GM21381 (cell line): ENCODE data around the gene SNRPD3.
A peak's percentile ranks its signal among the peaks of the same experiment; 100 is the strongest.
"Not testable (repeated sequence)": the region's sequence is repeated elsewhere in the genome, so short reads cannot be mapped to it uniquely, and the experiment has no call there.

Experiments
- ATAC-seq: cut with Tn5 transposase; IDR thresholded peaks from one replicate; pipeline ENCODE4 v1.9.1; 2021; ENCODE audit warnings: mild to moderate bottlenecking, moderate library complexity; ENCODE audit not compliant: unreplicated experiment

The SNRPD3 gene

GRCh38 chr22:24530968-24531367 is 24.8 kb upstream of the SNRPD3 start:
- not testable (repeated sequence) for ATAC-seq

GRCh38 chr22:24532075-24532474 is 23.7 kb upstream of the SNRPD3 start:
- no peak for ATAC-seq

GRCh38 chr22:24535348-24535747 is 20.5 kb upstream of the SNRPD3 start:
- no peak for ATAC-seq

- no peak for ATAC-seq
Observed at GRCh38 chr22:24536089-24536488, 19.7 kb upstream of the SNRPD3 start.

GRCh38 chr22:24540470-24540869 is 15.3 kb upstream of the SNRPD3 start:
- no peak for ATAC-seq

- ATAC-seq: no peak
Observed at GRCh38 chr22:24541681-24542515, 13.9 kb upstream of the SNRPD3 start.

- no peak for ATAC-seq
Observed at GRCh38 chr22:24542641-24543040, 13.2 kb upstream of the SNRPD3 start.

GRCh38 chr22:24543185-24543601 is 12.6 kb upstream of the SNRPD3 start:
- ATAC-seq: no peak

GRCh38 chr22:24543679-24544243 is 12.0 kb upstream of the SNRPD3 start:
- no peak for ATAC-seq

- ATAC-seq: no peak
Observed at GRCh38 chr22:24548812-24549211, 7.0 kb upstream of the SNRPD3 start.

GRCh38 chr22:24550028-24550901 is 5.5 kb upstream of the SNRPD3 start:
- ATAC-seq: no peak

- ATAC-seq: no peak
Observed at GRCh38 chr22:24550902-24551435, 4.8 kb upstream of the SNRPD3 start.

- not testable (repeated sequence) for ATAC-seq
Observed at GRCh38 chr22:24552503-24553286, 3.1 kb upstream of the SNRPD3 start.

- no peak for ATAC-seq
Observed at GRCh38 chr22:24553597-24554312, 2.0 kb upstream of the SNRPD3 start.

GRCh38 chr22:24554313-24555164 is 1.3 kb upstream of the SNRPD3 start, which contains the start of gene GUCD1:
Gene GUCD1, minus strand, starts transcription at chr22:24555138. Its CDS starts 147 bp downstream, at chr22:24554991.
- ATAC-seq: peak; percentile 2

- no peak for ATAC-seq
Observed at GRCh38 chr22:24559471-24559870, 3.7 kb downstream of the SNRPD3 start.

- ATAC-seq: no peak
Observed at GRCh38 chr22:24563246-24563645, 7.4 kb downstream of the SNRPD3 start.

- ATAC-seq: no peak
Observed at GRCh38 chr22:24564376-24565058, 8.7 kb downstream of the SNRPD3 start.
